ENCODE measurements around the gene TDRD3.

The TDRD3 gene

GRCh38 chr13:60441761-60442160, 44.7 kb downstream of the TDRD3 start:
- H3K4me1 ChIP-seq (ENCODE audit: control insufficient read depth in 2 of 2, insufficient read depth in 2 of 2, low read length in 2 of 2) = no peaks in the 10 kb centered on the region
- H3K9me3 ChIP-seq (ENCODE audit: control insufficient read depth in 2 of 2, low read length in 2 of 2) = no peaks in the 10 kb centered on the region
- no peaks in the 10 kb centered on the region for H3K27me3 ChIP-seq (ENCODE audit: control insufficient read depth in 2 of 2, insufficient read depth in 2 of 2, low read length in 2 of 2)
- H3K27ac ChIP-seq (ENCODE audit: low read depth in 2 of 2, low read length in 2 of 2) = no peak overlapping the region
- H3K9ac ChIP-seq (ENCODE audit: low read depth in 1 of 2, low read length in 2 of 2) = no peak overlapping the region
- H3K4me3 ChIP-seq (ENCODE audit: low read length in 2 of 2) = no peak overlapping the region
- H3K36me3 ChIP-seq (ENCODE audit: control insufficient read depth in 2 of 2, insufficient read depth in 2 of 2, low read length in 2 of 2) = no peaks in the 10 kb centered on the region

GRCh38 chr13:60448907-60449510, 52.0 kb downstream of the TDRD3 start:
- Histone ChIP-seq H3K4me1 (ENCODE audit: control insufficient read depth in 2 of 2, insufficient read depth in 2 of 2, low read length in 2 of 2) (peaks cover 0 to under 1% of the 10 kb centered on the region in 2 donors), H3K36me3 (ENCODE audit: control insufficient read depth in 2 of 2, insufficient read depth in 2 of 2, low read length in 2 of 2) (no peaks in the 10 kb centered on the region), H3K9me3 (ENCODE audit: control insufficient read depth in 2 of 2, low read length in 2 of 2) (no peaks in the 10 kb centered on the region), H3K27ac (ENCODE audit: low read depth in 2 of 2, low read length in 2 of 2) (no peak overlapping the region), H3K27me3 (ENCODE audit: control insufficient read depth in 2 of 2, insufficient read depth in 2 of 2, low read length in 2 of 2) (no peaks in the 10 kb centered on the region), H3K4me3 (ENCODE audit: low read length in 2 of 2) (no peak overlapping the region), H3K9ac (ENCODE audit: low read depth in 1 of 2, low read length in 2 of 2) (no peak overlapping the region)

GRCh38 chr13:60453490-60453889, 56.5 kb downstream of the TDRD3 start:
- Histone ChIP-seq H3K36me3 (ENCODE audit: control insufficient read depth in 2 of 2, insufficient read depth in 2 of 2, low read length in 2 of 2) (peaks cover 0 to 3% of the 10 kb centered on the region in 2 donors), H3K9ac (ENCODE audit: low read depth in 1 of 2, low read length in 2 of 2) (no peak overlapping the region), H3K4me3 (ENCODE audit: low read length in 2 of 2) (no peak overlapping the region), H3K27me3 (ENCODE audit: control insufficient read depth in 2 of 2, insufficient read depth in 2 of 2, low read length in 2 of 2) (no peaks in the 10 kb centered on the region), H3K9me3 (ENCODE audit: control insufficient read depth in 2 of 2, low read length in 2 of 2) (no peaks in the 10 kb centered on the region), H3K27ac (ENCODE audit: low read depth in 2 of 2, low read length in 2 of 2) (no peak overlapping the region), H3K4me1 (ENCODE audit: control insufficient read depth in 2 of 2, insufficient read depth in 2 of 2, low read length in 2 of 2) (peaks cover 0 to 2% of the 10 kb centered on the region in 2 donors)

- no peak overlapping the region for H3K4me3 ChIP-seq (ENCODE audit: low read length in 2 of 2)
- H3K27me3 ChIP-seq (ENCODE audit: control insufficient read depth in 2 of 2, insufficient read depth in 2 of 2, low read length in 2 of 2) = no peaks in the 10 kb centered on the region
- no peak overlapping the region for H3K9ac ChIP-seq (ENCODE audit: low read depth in 1 of 2, low read length in 2 of 2)
- no peak overlapping the region for H3K27ac ChIP-seq (ENCODE audit: low read depth in 2 of 2, low read length in 2 of 2)
- H3K36me3 ChIP-seq (ENCODE audit: control insufficient read depth in 2 of 2, insufficient read depth in 2 of 2, low read length in 2 of 2) = peaks cover 0 to 3% of the 10 kb centered on the region in 2 donors
- no peaks in the 10 kb centered on the region for H3K9me3 ChIP-seq (ENCODE audit: control insufficient read depth in 2 of 2, low read length in 2 of 2)
- peaks cover 0 to 2% of the 10 kb centered on the region in 2 donors for H3K4me1 ChIP-seq (ENCODE audit: control insufficient read depth in 2 of 2, insufficient read depth in 2 of 2, low read length in 2 of 2)
Measured at GRCh38 chr13:60454425-60454824, 57.4 kb downstream of the TDRD3 start.

GRCh38 chr13:60463787-60464186, 66.8 kb downstream of the TDRD3 start:
- H3K27ac ChIP-seq (ENCODE audit: low read depth in 2 of 2, low read length in 2 of 2) = no peak overlapping the region
- H3K4me1 ChIP-seq (ENCODE audit: control insufficient read depth in 2 of 2, insufficient read depth in 2 of 2, low read length in 2 of 2) = no peaks in the 10 kb centered on the region
- no peak overlapping the region for H3K4me3 ChIP-seq (ENCODE audit: low read length in 2 of 2)
- peaks cover 5 to 12% of the 10 kb centered on the region in 2 donors for H3K36me3 ChIP-seq (ENCODE audit: control insufficient read depth in 2 of 2, insufficient read depth in 2 of 2, low read length in 2 of 2)
- H3K27me3 ChIP-seq (ENCODE audit: control insufficient read depth in 2 of 2, insufficient read depth in 2 of 2, low read length in 2 of 2) = no peaks in the 10 kb centered on the region
- H3K9me3 ChIP-seq (ENCODE audit: control insufficient read depth in 2 of 2, low read length in 2 of 2) = no peaks in the 10 kb centered on the region
- H3K9ac ChIP-seq (ENCODE audit: low read depth in 1 of 2, low read length in 2 of 2) = no peak overlapping the region

GRCh38 chr13:60467098-60467497, 70.1 kb downstream of the TDRD3 start:
- no peak overlapping the region for H3K27ac ChIP-seq (ENCODE audit: low read depth in 2 of 2, low read length in 2 of 2)
- no peak overlapping the region for H3K9ac ChIP-seq (ENCODE audit: low read depth in 1 of 2, low read length in 2 of 2)
- H3K27me3 ChIP-seq (ENCODE audit: control insufficient read depth in 2 of 2, insufficient read depth in 2 of 2, low read length in 2 of 2) = no peaks in the 10 kb centered on the region
- H3K4me1 ChIP-seq (ENCODE audit: control insufficient read depth in 2 of 2, insufficient read depth in 2 of 2, low read length in 2 of 2) = no peaks in the 10 kb centered on the region
- no peaks in the 10 kb centered on the region for H3K9me3 ChIP-seq (ENCODE audit: control insufficient read depth in 2 of 2, low read length in 2 of 2)
- H3K36me3 ChIP-seq (ENCODE audit: control insufficient read depth in 2 of 2, insufficient read depth in 2 of 2, low read length in 2 of 2) = peaks cover 2 to 3% of the 10 kb centered on the region in 2 donors
- no peak overlapping the region for H3K4me3 ChIP-seq (ENCODE audit: low read length in 2 of 2)

- H3K4me1 ChIP-seq (ENCODE audit: control insufficient read depth in 2 of 2, insufficient read depth in 2 of 2, low read length in 2 of 2) = no peaks in the 10 kb centered on the region
- H3K9me3 ChIP-seq (ENCODE audit: control insufficient read depth in 2 of 2, low read length in 2 of 2) = peaks cover 0 to 3% of the 10 kb centered on the region in 2 donors
- no peak overlapping the region for H3K9ac ChIP-seq (ENCODE audit: low read depth in 1 of 2, low read length in 2 of 2)
- peaks cover 4 to 6% of the 10 kb centered on the region in 2 donors for H3K36me3 ChIP-seq (ENCODE audit: control insufficient read depth in 2 of 2, insufficient read depth in 2 of 2, low read length in 2 of 2)
- H3K27me3 ChIP-seq (ENCODE audit: control insufficient read depth in 2 of 2, insufficient read depth in 2 of 2, low read length in 2 of 2) = no peaks in the 10 kb centered on the region
- no peak overlapping the region for H3K27ac ChIP-seq (ENCODE audit: low read depth in 2 of 2, low read length in 2 of 2)
- no peak overlapping the region for H3K4me3 ChIP-seq (ENCODE audit: low read length in 2 of 2)
Measured at GRCh38 chr13:60479273-60479672, 82.3 kb downstream of the TDRD3 start.

- Histone ChIP-seq H3K27ac (ENCODE audit: low read depth in 2 of 2, low read length in 2 of 2) (no peak overlapping the region), H3K4me1 (ENCODE audit: control insufficient read depth in 2 of 2, insufficient read depth in 2 of 2, low read length in 2 of 2) (no peaks in the 10 kb centered on the region), H3K9me3 (ENCODE audit: control insufficient read depth in 2 of 2, low read length in 2 of 2) (peaks cover 0 to 3% of the 10 kb centered on the region in 2 donors), H3K9ac (ENCODE audit: low read depth in 1 of 2, low read length in 2 of 2) (no peak overlapping the region), H3K4me3 (ENCODE audit: low read length in 2 of 2) (no peak overlapping the region), H3K27me3 (ENCODE audit: control insufficient read depth in 2 of 2, insufficient read depth in 2 of 2, low read length in 2 of 2) (no peaks in the 10 kb centered on the region), H3K36me3 (ENCODE audit: control insufficient read depth in 2 of 2, insufficient read depth in 2 of 2, low read length in 2 of 2) (peaks cover 12 to 17% of the 10 kb centered on the region in 2 donors)
Measured at GRCh38 chr13:60482012-60482411, 85.0 kb downstream of the TDRD3 start.

- Histone ChIP-seq H3K4me1 (ENCODE audit: control insufficient read depth in 2 of 2, insufficient read depth in 2 of 2, low read length in 2 of 2) (no peaks in the 10 kb centered on the region), H3K9ac (ENCODE audit: low read depth in 1 of 2, low read length in 2 of 2) (no peak overlapping the region), H3K36me3 (ENCODE audit: control insufficient read depth in 2 of 2, insufficient read depth in 2 of 2, low read length in 2 of 2) (peaks cover 14 to 17% of the 10 kb centered on the region in 2 donors), H3K27ac (ENCODE audit: low read depth in 2 of 2, low read length in 2 of 2) (no peak overlapping the region), H3K9me3 (ENCODE audit: control insufficient read depth in 2 of 2, low read length in 2 of 2) (peaks cover 2 to 8% of the 10 kb centered on the region in 2 donors), H3K27me3 (ENCODE audit: control insufficient read depth in 2 of 2, insufficient read depth in 2 of 2, low read length in 2 of 2) (no peaks in the 10 kb centered on the region), H3K4me3 (ENCODE audit: low read length in 2 of 2) (no peak overlapping the region)
Measured at GRCh38 chr13:60484865-60485264, 87.8 kb downstream of the TDRD3 start.

- H3K4me3 ChIP-seq (ENCODE audit: low read length in 2 of 2) = no peak overlapping the region
- no peak overlapping the region for H3K9ac ChIP-seq (ENCODE audit: low read depth in 1 of 2, low read length in 2 of 2)
- peaks cover 0 to 8% of the 10 kb centered on the region in 2 donors for H3K9me3 ChIP-seq (ENCODE audit: control insufficient read depth in 2 of 2, low read length in 2 of 2)
- H3K4me1 ChIP-seq (ENCODE audit: control insufficient read depth in 2 of 2, insufficient read depth in 2 of 2, low read length in 2 of 2) = no peaks in the 10 kb centered on the region
- no peak overlapping the region for H3K27ac ChIP-seq (ENCODE audit: low read depth in 2 of 2, low read length in 2 of 2)
- no peaks in the 10 kb centered on the region for H3K27me3 ChIP-seq (ENCODE audit: control insufficient read depth in 2 of 2, insufficient read depth in 2 of 2, low read length in 2 of 2)
- peaks cover 19 to 32% of the 10 kb centered on the region in 2 donors for H3K36me3 ChIP-seq (ENCODE audit: control insufficient read depth in 2 of 2, insufficient read depth in 2 of 2, low read length in 2 of 2)
Measured at GRCh38 chr13:60491531-60491930, 94.5 kb downstream of the TDRD3 start.

Data from mucosa of rectum (tissue), 2 donors.